ENCODE measurements around the gene EPM2AIP1. TPM values are rescaled to one million over a fixed set of nuclear protein-coding genes. Genes with fewer than 3 reads are reported as not detected.

EPM2AIP1 gene
- polyA plus RNA-seq, 3 donors = 3.6 to 11.3 (median 5.8) TPM

DNA sequence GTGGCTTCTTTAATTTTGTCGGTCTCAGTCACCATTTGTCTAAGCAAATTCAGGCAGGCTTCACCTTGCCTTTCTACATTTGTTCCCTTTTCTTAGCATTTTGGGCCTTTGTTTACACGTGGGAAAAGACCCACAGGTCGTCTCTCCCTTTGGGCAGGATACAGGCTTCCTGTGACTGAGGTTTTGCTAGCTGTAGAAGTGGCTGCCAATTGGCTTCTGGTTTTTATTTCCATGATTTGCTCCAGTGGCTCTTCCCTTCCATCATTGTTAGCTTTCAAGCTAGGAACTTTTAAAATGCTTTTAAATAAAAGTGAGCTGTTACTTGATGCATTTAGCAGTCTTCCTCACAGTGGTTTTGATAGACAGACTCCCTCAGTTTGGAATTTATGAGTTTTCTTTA lies 37.7 kb upstream of the EPM2AIP1 start:
- no peak overlapping the region for H2AFZ ChIP-seq (ENCODE audit: insufficient read depth, low read depth, low read length, poor library complexity, severe bottlenecking)
- peaks cover 0 to under 1% of the 10 kb centered on the region in 2 donors for H3K4me1 ChIP-seq (ENCODE audit: control insufficient read depth in 1 of 2, insufficient read depth in 2 of 2, low read length in 2 of 2)
- H3K9ac ChIP-seq (ENCODE audit: insufficient read depth, low read length, poor library complexity, severe bottlenecking) = no peak overlapping the region
- H3K4me2 ChIP-seq (replicated peaks; ENCODE audit: extremely low read depth, low read length, poor library complexity, severe bottlenecking) = no peak overlapping the region
- H3K27ac Mint-ChIP-seq = no peak overlapping the region
- H3K27me3 ChIP-seq (ENCODE audit: control insufficient read depth in 2 of 2, insufficient read depth in 2 of 2, low read length in 2 of 2) = no peaks in the 10 kb centered on the region
- H3K9me3 ChIP-seq (replicated peaks in 1 of 2; ENCODE audit: control insufficient read depth in 1 of 2, insufficient read depth in 1 of 2, low read length in 2 of 2) = peaks cover under 1 to 2% of the 10 kb centered on the region in 2 donors
- peaks cover 72 to 99% of the 10 kb centered on the region in 2 donors for H3K36me3 ChIP-seq (replicated peaks in 1 of 2; ENCODE audit: control insufficient read depth in 1 of 2, insufficient read depth in 2 of 2, low read length in 2 of 2)
- peaks cover 0 to 2% (median 2%) of the 10 kb centered on the region in 3 donors for H3K27me3 Mint-ChIP-seq (ENCODE audit: low read depth in 3 of 3)
- H3K36me3 Mint-ChIP-seq = peaks cover 87 to 95% of the 10 kb centered on the region in 2 donors
- DNase-seq = no peak
- intact Hi-C loops (cut with micrococcal nuclease) = no loop called here
- peaks cover 3 to 15% (median 4%) of the 10 kb centered on the region in 7 donors for H3K9me3 Mint-ChIP-seq
- no peak overlapping the region for H3K4me3 ChIP-seq (replicated peaks in 1 of 3; ENCODE audit: low read depth in 2 of 3, low read length in 3 of 3)
- H4K20me1 ChIP-seq (ENCODE audit: insufficient read depth, low read length) = no peaks in the 10 kb centered on the region
- no peak overlapping the region for H3K27ac ChIP-seq (ENCODE audit: low read depth in 1 of 2, low read length in 2 of 2)
- no peaks in the 10 kb centered on the region for H3K4me1 Mint-ChIP-seq
- 40% methylated on average over 1 of the region's 3 CpGs for WGBS (ENCODE audit: insufficient coverage)
- no peaks in the 10 kb centered on the region for H3K79me2 ChIP-seq (ENCODE audit: insufficient read depth, low read length)
- TF ChIP-seq, protein P1, sequence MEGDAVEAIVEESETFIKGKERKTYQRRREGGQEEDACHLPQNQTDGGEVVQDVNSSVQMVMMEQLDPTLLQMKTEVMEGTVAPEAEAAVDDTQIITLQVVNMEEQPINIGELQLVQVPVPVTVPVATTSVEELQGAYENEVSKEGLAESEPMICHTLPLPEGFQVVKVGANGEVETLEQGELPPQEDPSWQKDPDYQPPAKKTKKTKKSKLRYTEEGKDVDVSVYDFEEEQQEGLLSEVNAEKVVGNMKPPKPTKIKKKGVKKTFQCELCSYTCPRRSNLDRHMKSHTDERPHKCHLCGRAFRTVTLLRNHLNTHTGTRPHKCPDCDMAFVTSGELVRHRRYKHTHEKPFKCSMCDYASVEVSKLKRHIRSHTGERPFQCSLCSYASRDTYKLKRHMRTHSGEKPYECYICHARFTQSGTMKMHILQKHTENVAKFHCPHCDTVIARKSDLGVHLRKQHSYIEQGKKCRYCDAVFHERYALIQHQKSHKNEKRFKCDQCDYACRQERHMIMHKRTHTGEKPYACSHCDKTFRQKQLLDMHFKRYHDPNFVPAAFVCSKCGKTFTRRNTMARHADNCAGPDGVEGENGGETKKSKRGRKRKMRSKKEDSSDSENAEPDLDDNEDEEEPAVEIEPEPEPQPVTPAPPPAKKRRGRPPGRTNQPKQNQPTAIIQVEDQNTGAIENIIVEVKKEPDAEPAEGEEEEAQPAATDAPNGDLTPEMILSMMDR (IDR thresholded peaks at IDR 0.05) = no peak
- H3K4me3 Mint-ChIP-seq = no peak overlapping the region

DNA sequence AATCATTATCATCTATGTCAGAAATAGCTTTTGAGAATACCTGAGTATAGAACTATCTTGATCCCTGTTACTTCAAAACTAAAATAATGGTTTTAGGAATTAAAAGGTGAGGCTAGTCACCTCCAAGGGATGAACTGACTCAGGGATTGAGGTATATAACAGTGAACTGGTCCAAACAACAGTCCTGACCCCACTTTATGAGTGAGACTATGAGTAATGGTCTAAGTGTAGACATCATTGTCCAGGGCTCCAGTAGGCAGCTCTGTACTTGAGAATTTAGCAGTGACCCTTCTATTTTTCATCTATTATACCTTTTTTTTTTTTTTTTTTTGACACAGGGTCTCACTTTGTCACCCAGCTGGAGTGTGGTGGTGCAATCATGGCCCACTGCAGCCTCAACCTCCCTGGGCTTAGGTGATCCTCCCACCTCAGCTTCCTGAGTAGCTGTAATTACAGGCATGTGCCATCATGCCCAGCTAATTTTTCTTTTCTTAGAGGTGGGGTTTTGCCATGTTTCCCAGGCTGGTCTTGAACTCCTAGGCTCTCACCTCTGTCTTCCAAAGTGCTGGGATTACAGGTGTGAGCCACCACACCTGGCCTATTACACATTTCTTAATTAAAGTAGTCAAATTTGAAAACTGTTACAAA lies 36.7 kb upstream of the EPM2AIP1 start:
- no peak overlapping the region for H3K4me2 ChIP-seq (replicated peaks; ENCODE audit: extremely low read depth, low read length, poor library complexity, severe bottlenecking)
- H3K27me3 ChIP-seq (ENCODE audit: control insufficient read depth in 2 of 2, insufficient read depth in 2 of 2, low read length in 2 of 2) = no peaks in the 10 kb centered on the region
- Mint-ChIP-seq H3K4me1 (peaks cover 4% of the 10 kb centered on the region), H3K4me3 (no peak overlapping the region), H3K27me3 (ENCODE audit: low read depth in 3 of 3) (peaks cover 0 to 2% (median 2%) of the 10 kb centered on the region in 3 donors), H3K36me3 (peaks cover 79 to 85% of the 10 kb centered on the region in 2 donors), H3K9me3 (peaks cover 0 to 8% (median 4%) of the 10 kb centered on the region in 7 donors), H3K27ac (no peak overlapping the region)
- peaks cover 65 to 89% of the 10 kb centered on the region in 2 donors for H3K36me3 ChIP-seq (replicated peaks in 1 of 2; ENCODE audit: control insufficient read depth in 1 of 2, insufficient read depth in 2 of 2, low read length in 2 of 2)
- no peaks in the 10 kb centered on the region for H4K20me1 ChIP-seq (ENCODE audit: insufficient read depth, low read length)
- H3K4me1 ChIP-seq (ENCODE audit: control insufficient read depth in 1 of 2, insufficient read depth in 2 of 2, low read length in 2 of 2) = peaks cover 7 to 8% of the 10 kb centered on the region in 2 donors
- TF ChIP-seq, protein P1 (IDR thresholded peaks at IDR 0.05) = no peak
- no peaks in the 10 kb centered on the region for H3K79me2 ChIP-seq (ENCODE audit: insufficient read depth, low read length)
- no peak overlapping the region for H3K9ac ChIP-seq (ENCODE audit: insufficient read depth, low read length, poor library complexity, severe bottlenecking)
- no peak overlapping the region for H2AFZ ChIP-seq (ENCODE audit: insufficient read depth, low read depth, low read length, poor library complexity, severe bottlenecking)
- no peak overlapping the region for H3K27ac ChIP-seq (ENCODE audit: low read depth in 1 of 2, low read length in 2 of 2)
- no peak for DNase-seq
- intact Hi-C loops (cut with micrococcal nuclease) = no loop called here
- no peak overlapping the region for H3K4me3 ChIP-seq (replicated peaks in 1 of 3; ENCODE audit: low read depth in 2 of 3, low read length in 3 of 3)
- H3K9me3 ChIP-seq (replicated peaks in 1 of 2; ENCODE audit: control insufficient read depth in 1 of 2, insufficient read depth in 1 of 2, low read length in 2 of 2) = no peaks in the 10 kb centered on the region

All from CD14-positive monocyte (primary cell).